K562 (cell line): Measurements from ENCODE around the gene TECPR2. TPM values are rescaled to one million over a fixed set of nuclear protein-coding genes. Genes with fewer than 3 reads are reported as not detected.

Source experiments
- ATAC-seq: fragments of 200-7000 bp; cut with Tn5 transposase; 3 replicates; pipeline ENCODE4 v1.9.1; 2020; ENCODE audit warnings: moderate library complexity
- BruUV-seq: library from RNA; stranded (reverse); fragments of 400-500 nt; replicated peaks from 2 replicates; lab custom pipeline; 2021; lab: Mats Ljungman, UMichigan
- CTCF ChIA-PET: fragments of 300-600 bp; formaldehyde crosslinking; extraction: SDS; loops from one replicate; lab custom pipeline; 2021; ENCODE audit warnings: low intra/inter-chr PET ratio; lab: Yijun Ruan, JAX
- POLR2A ChIA-PET: fragments of 300-600, 350-650 bp; sonication (Branson Sonifier 250); formaldehyde crosslinking; extraction: SDS; loops from one replicate; lab custom pipeline; 2021; ENCODE audit warnings: antibody characterized with exemption, inconsistent platforms; lab: Yijun Ruan, JAX
- DNase-seq, 4 experiments: peaks; one replicate each; pipeline versions ENCODE4 v3.0.0 to v3.0.0-alpha.2; 2011 to 2018; ENCODE audit warnings: low spot score in 3 of 4, mixed read lengths in 3 of 4; ENCODE audit errors: extremely low read depth in 1 of 4
- FAIRE-seq: peaks from 2 replicates; lab custom pipeline; 2011; peaks lifted over from hg19 to GRCh38; lab: Jason Lieb, UNC
- H2AFZ ChIP-seq: 2 replicates; pipeline ENCODE4 v1.6.0; 2011; ENCODE audit warnings: low read depth, low read length, control low read depth, inconsistent platforms
- H3K27ac ChIP-seq: fragments of 200-600 bp; 3 replicates; pipeline ENCODE4 v1.8.0; 2011; ENCODE audit warnings: low read depth, mild to moderate bottlenecking, control low read depth, inconsistent platforms, low read length, moderate library complexity, mixed read lengths; ENCODE audit errors: extremely low read depth
- H3K27me3 ChIP-seq, 2 experiments: fragments of 300-600 bp in 1 of 2; 2 replicates in 1 of 2; 3 replicates in 1 of 2; pipeline versions ENCODE4 v1.6.0 to v1.8.0; 2011; ENCODE audit warnings: inconsistent platforms in 2 of 2, low read length in 2 of 2, mild to moderate bottlenecking in 1 of 2, mixed read lengths in 1 of 2, moderate library complexity in 1 of 2; ENCODE audit not compliant: control insufficient read depth in 2 of 2, insufficient read depth in 2 of 2
- H3K36me3 ChIP-seq: fragments of 300-600 bp; 3 replicates; pipeline ENCODE4 v1.8.0; 2011; ENCODE audit warnings: mild to moderate bottlenecking, low read length, inconsistent platforms; ENCODE audit not compliant: control insufficient read depth, insufficient read depth
- H3K4me1 ChIP-seq, 2 experiments: fragments of 200-600 bp in 1 of 2; replicated peaks in 1 of 2; 2 replicates in 1 of 2; 3 replicates in 1 of 2; pipeline versions ENCODE4 v1.5.1 to v1.8.0; 2011; ENCODE audit warnings: inconsistent platforms in 2 of 2, low read length in 2 of 2, mild to moderate bottlenecking in 1 of 2, mixed read lengths in 1 of 2, moderate library complexity in 1 of 2; ENCODE audit not compliant: control insufficient read depth in 2 of 2, insufficient read depth in 2 of 2
- H3K4me2 ChIP-seq: 2 replicates; pipeline ENCODE4 v1.6.1; 2011; ENCODE audit warnings: low read length, control low read depth, inconsistent platforms, mixed read lengths; ENCODE audit not compliant: insufficient read depth
- H3K4me3 ChIP-seq: fragments of 200-600 bp; sonication (generic), shearing (Covaris generic); 2 replicates; pipeline ENCODE4 v1.5.1; 2016; ENCODE audit warnings: control low read depth, inconsistent platforms
- H3K79me2 ChIP-seq: fragments of 200-600 bp; 3 replicates; pipeline ENCODE4 v1.8.0; 2011; ENCODE audit warnings: low read length, inconsistent platforms; ENCODE audit not compliant: control insufficient read depth, insufficient read depth
- H3K9ac ChIP-seq, 2 experiments: 2 replicates each; pipeline versions ENCODE4 v1.6.0 to v1.6.1; 2011; ENCODE audit warnings: low read depth in 2 of 2, low read length in 2 of 2, control low read depth in 1 of 2, inconsistent platforms in 1 of 2, mild to moderate bottlenecking in 1 of 2, mixed read lengths in 1 of 2; ENCODE audit not compliant: insufficient read depth in 1 of 2
- H3K9me1 ChIP-seq: one replicate; pipeline ENCODE4 v1.6.0; 2011; ENCODE audit warnings: inconsistent platforms, mild to moderate bottlenecking, low read length, moderate library complexity; ENCODE audit not compliant: control insufficient read depth, insufficient read depth
- H3K9me3 ChIP-seq: replicated peaks from 2 replicates; pipeline ENCODE4 v1.5.1; 2011; ENCODE audit warnings: low read depth, low read length, inconsistent platforms; ENCODE audit not compliant: control insufficient read depth, insufficient read depth
- H4K20me1 ChIP-seq: replicated peaks from 2 replicates; pipeline ENCODE4 v1.6.1; 2011; ENCODE audit warnings: low read length, inconsistent platforms, mixed read lengths; ENCODE audit not compliant: control insufficient read depth, insufficient read depth
- CBFA2T3 ChIP-seq: fragments of 450-650 bp; IDR thresholded peaks from 2 replicates; pipeline ENCODE4 v1.6.1; 2017
- DEAF1 ChIP-seq: fragments of 450-650 bp; formaldehyde crosslinking; IDR thresholded peaks from 2 replicates; pipeline ENCODE4 v1.4.0; 2020; ENCODE audit warnings: mild to moderate bottlenecking, moderate library complexity
- DMBX1 ChIP-seq: fragments of 250-450 bp; sonication (Bioruptor Pico); IDR thresholded peaks from 2 replicates; pipeline ENCODE4 v1.8.0; 2022; ENCODE audit warnings: inconsistent platforms, mild to moderate bottlenecking, moderate library complexity, borderline replicate concordance
- HES1 ChIP-seq: fragments of 450-650 bp; IDR thresholded peaks from 2 replicates; pipeline ENCODE4 v1.6.1; 2016; ENCODE audit warnings: low read depth, mild to moderate bottlenecking, moderate library complexity
- MAX ChIP-seq: sonication (generic); formaldehyde crosslinking; IDR thresholded peaks from 2 replicates; pipeline ENCODE4 v1.9.0; 2022; ENCODE audit warnings: mild to moderate bottlenecking, missing genetic modification reagents
- NCOR1 ChIP-seq: fragments of 450-650 bp; IDR thresholded peaks from 2 replicates; pipeline ENCODE4 v1.6.1; 2016; ENCODE audit warnings: mild to moderate bottlenecking, moderate library complexity
- NR2C1 ChIP-seq, 2 experiments: fragments of 450-650 bp; IDR thresholded peaks; 2 replicates each; pipeline ENCODE4 v1.6.1; 2017; ENCODE audit warnings: mild to moderate bottlenecking in 2 of 2, antibody characterized with exemption in 1 of 2, inconsistent platforms in 1 of 2, missing compliant biosample characterization in 1 of 2, missing genetic modification characterization in 1 of 2
- POLR2AphosphoS2 ChIP-seq: IDR thresholded peaks from 2 replicates; pipeline ENCODE4 v1.6.1; 2012; ENCODE audit warnings: low read length, improper control_type of control experiment
- RBM17 ChIP-seq: fragments of 200-400 bp; formaldehyde crosslinking; IDR thresholded peaks from 2 replicates; pipeline ENCODE4 v1.6.1; 2017; ENCODE audit warnings: low read depth, mild to moderate bottlenecking, low read length, borderline replicate concordance
- SIRT6 ChIP-seq: IDR thresholded peaks from one replicate; pipeline ENCODE4 v1.6.1; 2012; ENCODE audit warnings: low read depth, mild to moderate bottlenecking, control low read depth, inconsistent platforms, low read length, moderate library complexity
- SMAD4 ChIP-seq: fragments of 250-450 bp; sonication (Bioruptor Pico); conservative IDR thresholded peaks from 2 replicates; pipeline ENCODE4 v1.8.0; 2021; ENCODE audit warnings: inconsistent platforms, mild to moderate bottlenecking, moderate library complexity
- TCF3 ChIP-seq: sonication (generic); formaldehyde crosslinking; IDR thresholded peaks from 2 replicates; pipeline ENCODE4 v1.4.0; 2020; ENCODE audit warnings: mild to moderate bottlenecking, missing genetic modification reagents
- TRIM28 ChIP-seq: fragments of 450-650 bp; IDR thresholded peaks from 2 replicates; pipeline ENCODE4 v1.6.1; 2017
- ZBTB33 ChIP-seq: sonication (generic); formaldehyde crosslinking; IDR thresholded peaks from 2 replicates; pipeline ENCODE4 v1.8.1; 2023; ENCODE audit warnings: mild to moderate bottlenecking, missing genetic modification reagents
- ZBTB43 ChIP-seq: sonication (generic); formaldehyde crosslinking; IDR thresholded peaks from 2 replicates; pipeline ENCODE4 v1.8.0; 2023; ENCODE audit warnings: mild to moderate bottlenecking, missing genetic modification reagents
- WGBS: fragments of 100-300 bp; shearing (Covaris generic); methylation state at CpG from one replicate; pipeline ENCODE4 v1.1.6; 2016; ENCODE audit warnings: low coverage, mixed read lengths; ENCODE audit not compliant: insufficient coverage; ENCODE audit errors: missing lambda C conversion rate; 5-methylcytosine and 5-hydroxymethylcytosine counted together
- in situ Hi-C: fragments of 300-500 bp; cut with MboI; formaldehyde crosslinking; loops from 4 replicates; pipeline ENCODE4 v1.15.0; 2018; ENCODE audit warnings: inconsistent platforms, mixed read lengths
- intact Hi-C: fragments of 100-400 bp; cut with micrococcal nuclease; formaldehyde crosslinking; loops from 2 replicates; pipeline ENCODE4 v1.14.2; 2022
- polyA plus RNA-seq, 8 experiments: library from polyadenylated mRNA; depleted of rRNA in 4 of 8; stranded (reverse) in 5 of 8; unstranded in 3 of 8; fragments of >200 nt; fragmentation: Nextera tagmentation in 2 of 8; fragmentation: Illumina TruSeq in 1 of 8; extraction: Ambion mirVana in 2 of 8; extraction: Trizol in 1 of 8; gene quantifications; 2 replicates each; pipeline versions ENCODE4 v1.2.1 to v1.2.3, GENCODE V29; 2011 to 2014; ENCODE audit warnings: inconsistent platforms in 1 of 8, missing spikeins in 1 of 8
- total RNA-seq, 7 experiments: library from RNA; depleted of rRNA in 6 of 7; stranded (reverse); fragments of >200 nt in 6 of 7; fragmentation: Illumina TruSeq in 2 of 7; extraction: Trizol in 2 of 7; gene quantifications; 2 replicates each; pipeline versions ENCODE4 v1.2.1 to v1.2.3, GENCODE V29; 2011 to 2021; ENCODE audit warnings: low replicate concordance in 1 of 7

TECPR2 gene
- total and polyA plus RNA-seq, 9 of the 15 experiments (the other 6 are each of a cell fraction or from before 2014, with no cell fraction given), result 0.04 to 3.0 (median 0.83) TPM

GRCh38 chr14:102496958-102497744 lies 134.4 kb downstream of the TECPR2 start:
- Histone ChIP-seq H3K79me2 (no peaks in the 10 kb centered on the region), H3K36me3 (no peaks in the 10 kb centered on the region), H4K20me1 (no peaks in the 10 kb centered on the region), H2AFZ (no peak overlapping the region), H3K9me1 (no peaks in the 10 kb centered on the region), H3K4me2 (no peak overlapping the region), H3K4me1 (peaks cover 13 to 63% of the 10 kb centered on the region in 2 experiments; a peak in 4 of 5 replicates), H3K9ac (peak overlapping the region in 1 of 2 experiments; percentile 76; a peak in 2 of 4 replicates), H3K27me3 (no peaks in the 10 kb centered on the region), H3K27ac (no peak overlapping the region), H3K4me3 (no peak overlapping the region), H3K9me3 (no peaks in the 10 kb centered on the region)
- 64% methylated on average over 18 of the region's 42 CpGs for whole genome bisulfite sequencing
- no TSS peak for BruUV-seq
- CTCF ChIA-PET, result no interaction called here
- in situ Hi-C loops (no loop called here), intact Hi-C loops (no loop called here)
- POLR2A ChIA-PET, result interaction anchor here (0.6 kb wide), 1 partner anchor 57 kb away, joined by 4 read pairs; no protein-coding TSS in a partner anchor
- peak; percentile 66 for ATAC-seq
- peak; percentile 49 for FAIRE-seq
- peak in 3 of 4 experiments; percentile 20 to 58 (median 58) for DNase-seq
- no peak for TF ChIP-seq TRIM28
- TF ChIP-seq DEAF1 (CRISPR knock-in tag), result no peak
- TF ChIP-seq POLR2AphosphoS2, result no peak
- TF ChIP-seq ZBTB43 (CRISPR knock-in tag), result no peak
- TF ChIP-seq ZBTB33 (CRISPR knock-in tag), result 0 out of 2 replicates have a peak, but pooled peaks have one; percentile 12
- TF ChIP-seq CBFA2T3, result peak; percentile 56
- 0 out of 2 replicates have a peak, but pooled peaks have one; percentile 26 for TF ChIP-seq MAX (CRISPR knock-in tag)
- TF ChIP-seq SIRT6, result no peak
- TF ChIP-seq NR2C1 (IDR thresholded peaks at IDR 0.05), result no peak
- no peak for TF ChIP-seq NR2C1 (tag; IDR thresholded peaks at IDR 0.05)
- TF ChIP-seq TCF3 (CRISPR knock-in tag), result peak; percentile 63
- no peak for TF ChIP-seq DMBX1 (CRISPR knock-in tag)
- TF ChIP-seq HES1, result no peak
- no peak for TF ChIP-seq RBM17
- 0 out of 2 replicates have a peak, but pooled peaks have one; percentile 19 for TF ChIP-seq NCOR1
- TF ChIP-seq SMAD4 (CRISPR knock-in tag), result 0 out of 2 replicates have a peak, but pooled peaks have one; percentile 34
